HUES64 (cell line): Measurements from ENCODE around the gene TRAPPC10.

ENCODE experiments used
- H3K27ac ChIP-seq: 2 replicates; pipeline ENCODE4 v1.7.0; 2013; ENCODE audit warnings: low read depth, low read length, inconsistent platforms
- H3K27me3 ChIP-seq: 2 replicates; pipeline ENCODE4 v1.6.1; 2013; ENCODE audit warnings: mild to moderate bottlenecking, low read length; ENCODE audit not compliant: insufficient read depth
- H3K36me3 ChIP-seq: 2 replicates; pipeline ENCODE4 v1.6.1; 2013; ENCODE audit warnings: mild to moderate bottlenecking, low read length; ENCODE audit not compliant: insufficient read depth
- H3K4me1 ChIP-seq: 2 replicates; pipeline ENCODE4 v1.6.1; 2013; ENCODE audit warnings: mild to moderate bottlenecking, low read length, moderate library complexity; ENCODE audit not compliant: insufficient read depth
- H3K4me3 ChIP-seq: 2 replicates; pipeline ENCODE4 v1.5.1; 2013; ENCODE audit warnings: mild to moderate bottlenecking, low read length, moderate library complexity
- H3K9ac ChIP-seq: 2 replicates; pipeline ENCODE4 v1.6.1; 2013; ENCODE audit warnings: mild to moderate bottlenecking, low read depth, low read length
- H3K9me3 ChIP-seq: 2 replicates; pipeline ENCODE4 v1.6.1; 2013; ENCODE audit warnings: low read depth, low read length; ENCODE audit not compliant: insufficient read depth
- WGBS: fragments of 150-250, 120-280 bp; methylation state at CpG from one replicate; pipeline ENCODE4 v1.1.7; 2013; ENCODE audit warnings: missing lambda C conversion rate; 5-methylcytosine and 5-hydroxymethylcytosine counted together

TRAPPC10 gene

DNA sequence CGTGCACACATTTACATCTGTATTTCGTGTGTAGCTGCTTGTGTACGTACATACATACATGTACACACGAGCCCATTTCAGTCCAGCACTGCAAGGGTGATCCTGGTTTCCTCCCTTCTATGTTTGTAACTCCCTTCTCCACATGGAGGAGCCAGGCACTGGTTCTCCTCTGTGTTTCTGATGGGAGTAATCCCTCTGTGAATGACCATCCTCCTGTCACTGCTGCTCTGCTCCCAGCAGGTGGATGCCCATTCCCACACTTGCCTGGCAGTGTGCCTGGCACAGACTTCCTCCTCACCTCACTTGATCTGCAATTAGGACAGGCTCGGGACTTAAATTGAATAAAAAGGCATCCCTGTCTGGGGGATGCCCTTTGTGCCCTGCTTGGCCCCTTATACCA is 37.1 kb downstream of the TRAPPC10 start:
- no peaks in the 10 kb centered on the region for H3K9me3 ChIP-seq
- H3K27me3 ChIP-seq = no peaks in the 10 kb centered on the region
- no peaks in the 10 kb centered on the region for H3K4me1 ChIP-seq
- no peak overlapping the region for H3K9ac ChIP-seq
- no peak overlapping the region for H3K27ac ChIP-seq
- H3K4me3 ChIP-seq = no peak overlapping the region
- H3K36me3 ChIP-seq = peaks cover 26% of the 10 kb centered on the region
- 93% methylated on average over 5 of the region's 5 CpGs for WGBS

DNA sequence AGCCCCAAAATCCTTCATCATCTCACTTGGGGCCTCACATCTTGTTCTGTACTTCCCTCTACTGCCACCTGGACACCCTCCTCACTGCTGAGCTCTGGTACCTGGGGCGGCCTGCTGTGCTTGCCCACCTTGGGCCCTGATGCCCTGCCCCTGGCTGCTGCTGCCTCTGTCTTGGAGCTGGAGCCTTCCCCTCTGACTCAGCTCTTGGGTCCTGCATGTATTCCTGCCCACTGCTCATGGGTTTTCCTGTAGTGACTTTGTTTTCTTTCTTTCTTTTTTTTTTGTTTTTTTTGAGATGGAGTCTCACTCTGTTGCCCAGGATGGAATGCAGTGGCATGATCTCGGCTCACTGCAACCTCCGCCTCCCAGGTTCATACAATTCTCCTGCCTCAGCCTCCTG is 37.5 kb downstream of the TRAPPC10 start:
- H3K4me1 ChIP-seq = no peaks in the 10 kb centered on the region
- 98% methylated on average over 3 of the region's 3 CpGs for WGBS
- H3K9ac ChIP-seq = no peak overlapping the region
- no peaks in the 10 kb centered on the region for H3K27me3 ChIP-seq
- H3K9me3 ChIP-seq = no peaks in the 10 kb centered on the region
- no peak overlapping the region for H3K4me3 ChIP-seq
- H3K36me3 ChIP-seq = peaks cover 27% of the 10 kb centered on the region
- H3K27ac ChIP-seq = no peak overlapping the region

DNA sequence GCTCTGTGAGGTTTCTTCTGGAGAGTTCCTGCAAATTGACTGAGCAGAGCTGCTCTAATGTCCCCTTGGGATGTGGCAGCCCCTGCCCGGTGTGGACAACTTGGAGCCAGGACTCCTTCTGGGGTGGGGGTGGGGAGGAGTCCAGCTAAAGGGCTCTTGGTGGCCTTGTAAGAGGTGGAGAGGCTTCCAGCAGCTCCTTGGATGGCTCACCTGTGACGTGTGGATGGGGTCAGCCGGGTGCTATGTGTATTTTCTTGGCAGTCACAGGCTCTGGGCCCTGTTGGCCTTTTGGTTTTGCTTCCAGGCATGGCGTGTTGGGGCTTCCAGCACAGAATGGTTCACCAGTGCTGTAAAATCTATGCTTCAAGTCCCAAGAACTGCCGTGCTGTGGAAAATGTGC is 38.2 kb downstream of the TRAPPC10 start:
- H3K4me1 ChIP-seq = no peaks in the 10 kb centered on the region
- H3K9ac ChIP-seq = no peak overlapping the region
- peaks cover 27% of the 10 kb centered on the region for H3K36me3 ChIP-seq
- no peaks in the 10 kb centered on the region for H3K27me3 ChIP-seq
- 92% methylated on average over 5 of the region's 5 CpGs for WGBS
- no peak overlapping the region for H3K4me3 ChIP-seq
- no peak overlapping the region for H3K27ac ChIP-seq
- no peaks in the 10 kb centered on the region for H3K9me3 ChIP-seq

DNA sequence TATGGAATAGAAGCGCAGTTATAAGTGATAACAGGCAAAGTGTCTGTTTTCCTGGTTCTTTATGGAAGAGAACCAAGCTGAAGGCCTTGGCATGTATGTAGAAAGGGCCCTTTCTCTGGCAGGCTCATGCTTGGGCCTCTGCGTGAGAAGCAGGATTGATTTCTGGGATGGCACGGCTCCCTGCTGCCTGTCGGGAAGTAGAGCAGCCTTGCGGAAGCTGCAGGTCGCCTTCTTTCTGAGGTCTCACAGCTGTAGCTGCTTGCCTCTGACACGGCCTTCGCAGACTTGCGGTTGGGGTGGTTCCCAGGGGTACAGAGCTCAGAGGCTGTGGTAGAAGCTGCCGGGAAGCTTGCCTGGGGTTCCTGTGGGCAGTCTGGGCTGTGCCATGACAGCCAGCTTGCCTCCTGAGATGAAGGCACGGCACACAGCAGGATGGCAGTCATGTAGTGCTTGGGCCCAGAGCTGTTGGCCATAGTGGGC is 39.4 kb downstream of the TRAPPC10 start:
- no peaks in the 10 kb centered on the region for H3K9me3 ChIP-seq
- WGBS = 92% methylated on average over 11 of the region's 11 CpGs
- H3K27ac ChIP-seq = no peak overlapping the region
- no peaks in the 10 kb centered on the region for H3K4me1 ChIP-seq
- peaks cover 32% of the 10 kb centered on the region for H3K36me3 ChIP-seq
- no peaks in the 10 kb centered on the region for H3K27me3 ChIP-seq
- H3K4me3 ChIP-seq = no peak overlapping the region
- H3K9ac ChIP-seq = no peak overlapping the region; the same call in 1 of the 2 replicates

DNA sequence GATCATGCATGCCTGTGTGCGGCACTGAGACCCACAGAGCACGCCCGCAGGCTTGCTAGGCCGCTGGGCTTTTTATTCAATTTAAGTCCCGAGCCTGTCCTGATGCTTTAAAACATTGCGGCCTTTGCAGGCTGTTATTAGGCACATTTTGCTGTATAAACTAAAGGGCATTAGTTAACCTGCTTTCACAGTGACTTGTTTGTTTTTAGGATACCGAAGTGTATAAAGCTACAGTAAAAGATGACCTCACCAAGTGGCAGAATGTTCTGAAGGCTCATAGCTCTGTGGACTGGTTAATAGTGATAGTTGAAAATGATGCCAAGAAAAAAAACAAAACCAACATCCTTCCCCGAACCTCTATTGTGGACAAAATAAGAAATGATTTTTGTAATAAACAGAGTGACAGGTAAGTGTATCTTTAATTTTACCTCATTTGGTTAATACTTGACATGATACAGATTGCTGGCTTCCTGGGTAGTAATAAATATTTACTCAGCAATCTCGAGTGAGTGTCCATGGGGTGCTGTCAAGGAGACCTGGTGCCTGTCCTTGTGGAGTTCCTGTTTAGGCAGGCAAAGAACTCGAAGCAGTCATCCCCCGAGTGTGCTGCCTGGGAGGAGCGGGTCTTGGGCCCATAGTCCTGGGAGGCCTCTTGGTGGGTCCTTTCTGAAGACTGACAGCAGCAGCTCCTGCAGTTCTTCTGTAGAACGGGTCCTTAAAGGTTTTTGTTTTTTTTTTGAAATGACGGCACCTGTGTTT is 40.1 kb downstream of the TRAPPC10 start:
- 92% methylated on average over 13 of the region's 14 CpGs for WGBS
- Histone ChIP-seq H3K9ac (no peak overlapping the region), H3K27ac (no peak overlapping the region), H3K27me3 (no peaks in the 10 kb centered on the region), H3K4me1 (no peaks in the 10 kb centered on the region), H3K9me3 (no peaks in the 10 kb centered on the region), H3K36me3 (peaks cover 40% of the 10 kb centered on the region), H3K4me3 (no peak overlapping the region)

DNA sequence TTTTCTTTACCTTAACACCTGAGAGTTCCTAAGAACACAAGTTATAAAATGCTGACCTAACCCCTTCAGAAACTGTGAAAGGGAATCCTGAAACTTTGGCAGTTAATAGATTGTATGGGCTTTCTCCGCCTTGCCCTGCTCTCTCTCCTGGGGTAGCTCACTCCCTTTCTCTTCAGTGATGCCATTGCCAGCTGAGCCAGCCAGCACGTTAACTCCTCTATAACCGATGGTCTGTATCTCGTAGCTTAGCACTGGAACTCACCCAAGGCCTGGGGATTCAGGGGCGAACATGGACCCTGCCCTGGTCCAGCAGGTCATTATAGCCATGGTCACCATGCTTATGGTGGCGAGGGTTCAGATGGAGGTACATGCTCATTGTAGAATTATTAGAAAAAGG is 40.7 kb downstream of the TRAPPC10 start:
- peaks cover 44% of the 10 kb centered on the region for H3K36me3 ChIP-seq
- H3K4me3 ChIP-seq = no peak overlapping the region
- no peak overlapping the region for H3K27ac ChIP-seq
- WGBS = 95% methylated on average over 6 of the region's 6 CpGs
- no peak overlapping the region for H3K9ac ChIP-seq
- no peaks in the 10 kb centered on the region for H3K27me3 ChIP-seq
- no peaks in the 10 kb centered on the region for H3K4me1 ChIP-seq
- no peaks in the 10 kb centered on the region for H3K9me3 ChIP-seq

DNA sequence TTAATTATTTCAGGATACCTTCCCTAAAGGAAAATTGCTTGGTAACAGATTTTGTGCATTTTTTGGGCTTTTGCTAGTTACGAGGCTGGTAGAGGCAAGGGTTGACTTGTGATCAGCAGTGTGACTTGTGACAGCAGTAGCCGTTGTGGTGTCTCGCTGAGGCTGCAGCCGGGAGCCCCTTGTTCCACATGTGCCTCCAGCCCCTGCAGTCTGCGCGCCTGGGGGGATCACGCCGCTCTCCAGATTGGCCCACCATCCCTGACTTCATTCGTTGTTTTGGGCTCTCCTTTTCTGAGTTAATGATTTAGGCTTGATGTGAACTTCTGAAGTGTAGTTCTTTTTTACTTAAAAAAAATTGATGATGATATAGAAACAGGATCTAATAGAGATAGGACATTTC is 41.5 kb downstream of the TRAPPC10 start:
- H3K9me3 ChIP-seq = no peaks in the 10 kb centered on the region
- H3K9ac ChIP-seq = no peak overlapping the region
- H3K4me1 ChIP-seq = no peaks in the 10 kb centered on the region
- no peak overlapping the region for H3K27ac ChIP-seq
- WGBS = 98% methylated on average over 9 of the region's 9 CpGs
- H3K36me3 ChIP-seq = peaks cover 47% of the 10 kb centered on the region
- H3K27me3 ChIP-seq = no peaks in the 10 kb centered on the region
- H3K4me3 ChIP-seq = no peak overlapping the region

DNA sequence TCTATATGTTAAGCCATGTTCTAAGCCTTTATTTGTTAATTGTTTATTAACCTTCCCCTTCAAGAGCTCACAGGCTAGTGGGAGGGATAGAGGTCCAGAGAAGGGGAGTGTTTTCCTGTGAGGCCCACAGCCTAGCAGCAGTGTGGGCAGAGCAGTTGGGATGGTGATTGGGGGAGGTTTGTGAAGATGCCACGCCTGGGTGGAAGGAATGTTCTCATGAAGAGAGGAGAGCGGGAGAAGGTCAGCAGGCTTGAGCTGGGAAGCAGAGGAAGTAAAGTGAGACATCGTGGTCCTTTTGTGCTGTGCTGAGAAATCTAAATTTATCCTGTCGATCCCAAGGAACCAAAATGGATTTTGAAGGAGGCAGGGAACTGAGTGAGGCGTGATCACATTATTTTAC is 42.6 kb downstream of the TRAPPC10 start:
- 89% methylated on average over 5 of the region's 5 CpGs for WGBS
- H3K27me3 ChIP-seq = no peaks in the 10 kb centered on the region
- peaks cover 58% of the 10 kb centered on the region for H3K36me3 ChIP-seq
- H3K4me3 ChIP-seq = no peak overlapping the region
- H3K27ac ChIP-seq = no peak overlapping the region
- H3K9ac ChIP-seq = no peak overlapping the region; the same call in 1 of the 2 replicates
- no peaks in the 10 kb centered on the region for H3K9me3 ChIP-seq
- no peaks in the 10 kb centered on the region for H3K4me1 ChIP-seq

DNA sequence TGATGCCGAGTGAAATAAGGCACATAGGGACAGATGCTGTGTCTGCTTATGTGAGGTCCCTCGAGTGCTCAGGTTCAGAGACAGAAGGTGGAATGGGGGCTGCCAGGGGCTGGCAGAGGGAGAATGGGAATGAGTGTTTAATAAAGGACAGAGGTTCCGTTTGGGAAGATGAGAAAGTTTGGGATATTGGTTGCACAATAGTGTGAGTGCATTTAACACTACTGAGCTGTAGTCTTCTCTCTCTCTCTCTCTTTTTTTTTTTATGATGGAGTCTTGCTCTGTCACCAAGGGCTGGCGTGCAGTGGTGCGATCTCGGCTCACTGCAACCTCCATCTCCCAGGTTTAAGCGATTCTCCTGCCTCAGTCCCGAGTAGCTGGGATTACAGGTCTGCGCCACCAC is 44.9 kb downstream of the TRAPPC10 start:
- H3K4me1 ChIP-seq = no peaks in the 10 kb centered on the region
- H3K9ac ChIP-seq = no peak overlapping the region
- H3K9me3 ChIP-seq = no peaks in the 10 kb centered on the region
- H3K27ac ChIP-seq = no peak overlapping the region
- no peak overlapping the region for H3K4me3 ChIP-seq
- H3K36me3 ChIP-seq = peaks cover 66% of the 10 kb centered on the region
- H3K27me3 ChIP-seq = no peaks in the 10 kb centered on the region
- WGBS = 94% methylated on average over 9 of the region's 9 CpGs

DNA sequence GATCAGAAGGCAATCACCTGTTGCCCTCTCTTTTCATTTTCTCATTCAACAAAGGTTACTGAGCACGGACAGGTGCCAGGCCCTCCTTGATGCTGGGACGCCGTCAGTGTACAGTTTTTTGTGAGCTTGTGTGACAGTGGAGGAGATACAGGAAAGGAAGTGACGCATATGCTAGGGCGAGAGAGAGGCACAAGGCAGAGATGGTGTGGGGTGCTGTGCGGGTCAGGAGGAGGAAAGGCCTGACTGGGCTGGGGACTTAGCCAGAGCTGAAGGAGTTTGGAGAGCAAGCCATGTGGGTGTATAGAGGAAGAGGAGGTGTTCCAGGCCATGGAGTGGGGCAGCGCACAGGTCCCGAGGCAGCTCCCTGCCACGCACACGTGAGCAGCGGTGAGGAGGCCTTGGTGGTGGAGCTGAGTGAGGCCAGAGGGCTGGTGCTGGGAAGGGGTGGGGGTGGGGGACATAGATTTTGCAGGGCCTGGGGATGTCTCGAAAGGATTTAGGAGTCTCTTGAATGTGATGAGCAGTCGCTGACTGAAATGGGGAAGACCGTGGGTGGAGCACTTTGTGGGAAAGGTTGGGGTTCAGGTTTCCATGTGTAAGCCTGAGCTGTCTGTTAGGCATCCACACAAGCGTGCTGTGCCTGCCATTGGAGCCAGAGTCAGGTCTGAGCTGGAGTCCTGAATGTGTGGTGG is 46.0 kb downstream of the TRAPPC10 start:
- Histone ChIP-seq H3K27me3 (no peaks in the 10 kb centered on the region), H3K36me3 (peaks cover 67% of the 10 kb centered on the region), H3K4me3 (no peak overlapping the region), H3K27ac (no peak overlapping the region), H3K9me3 (no peaks in the 10 kb centered on the region), H3K9ac (no peak overlapping the region), H3K4me1 (no peaks in the 10 kb centered on the region)
- 93% methylated on average over 15 of the region's 15 CpGs for WGBS

DNA sequence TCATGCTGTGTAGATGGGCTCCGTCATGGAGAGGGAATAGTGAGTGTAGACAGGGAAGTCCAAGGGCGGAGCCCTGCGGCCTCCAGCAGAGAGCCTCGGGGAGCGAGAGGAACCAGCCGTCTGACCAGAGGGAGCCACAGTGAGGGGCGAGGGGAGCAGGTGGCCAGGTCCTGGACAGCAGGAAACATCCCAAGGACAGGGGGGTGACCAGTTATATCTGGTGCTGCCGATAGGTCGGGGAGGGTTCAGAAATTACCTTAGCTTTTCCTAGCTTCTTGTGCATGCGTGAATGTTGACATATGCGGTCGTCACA is 46.5 kb downstream of the TRAPPC10 start:
- Histone ChIP-seq H3K4me3 (no peak overlapping the region), H3K27me3 (no peaks in the 10 kb centered on the region), H3K9ac (no peak overlapping the region), H3K27ac (no peak overlapping the region), H3K9me3 (no peaks in the 10 kb centered on the region), H3K4me1 (no peaks in the 10 kb centered on the region), H3K36me3 (peaks cover 67% of the 10 kb centered on the region)
- 91% methylated on average over 12 of the region's 12 CpGs for WGBS
